ENCODE measurements around the gene CSTF2.

- TF ChIP-seq PTRF (tag; IDR thresholded peaks at IDR 0.05) (no peak), CBFB (CRISPR knock-in tag; IDR thresholded peaks at IDR 0.05) (no peak), ELF2 (CRISPR knock-in tag; IDR thresholded peaks at IDR 0.05) (no peak)
Measured at GRCh38 chrX:100880368-100880767, 60.2 kb downstream of the CSTF2 start.
